Measurements from ENCODE around the gene ADGRV1.

Gene ADGRV1

DNA sequence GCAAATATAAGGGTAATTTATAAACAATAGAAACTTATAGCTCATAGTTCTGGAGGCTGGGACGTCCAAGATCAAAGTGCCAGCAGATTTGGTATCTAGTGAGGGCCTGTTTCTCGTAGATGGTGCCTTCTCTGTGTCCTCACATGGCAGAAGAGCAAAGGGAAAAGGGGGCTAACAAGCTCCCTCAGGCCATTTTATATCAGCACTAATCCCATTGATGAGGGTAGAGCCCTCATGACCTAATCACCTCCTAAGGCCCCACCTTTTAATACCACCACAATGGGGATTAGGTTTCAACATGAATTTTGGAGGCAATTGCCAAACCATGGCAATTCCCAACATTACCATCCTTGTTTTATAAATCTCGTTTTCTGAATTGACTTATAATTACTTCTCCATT lies 564.7 kb downstream of the ADGRV1 start:
- FAIRE-seq = no peak

DNA sequence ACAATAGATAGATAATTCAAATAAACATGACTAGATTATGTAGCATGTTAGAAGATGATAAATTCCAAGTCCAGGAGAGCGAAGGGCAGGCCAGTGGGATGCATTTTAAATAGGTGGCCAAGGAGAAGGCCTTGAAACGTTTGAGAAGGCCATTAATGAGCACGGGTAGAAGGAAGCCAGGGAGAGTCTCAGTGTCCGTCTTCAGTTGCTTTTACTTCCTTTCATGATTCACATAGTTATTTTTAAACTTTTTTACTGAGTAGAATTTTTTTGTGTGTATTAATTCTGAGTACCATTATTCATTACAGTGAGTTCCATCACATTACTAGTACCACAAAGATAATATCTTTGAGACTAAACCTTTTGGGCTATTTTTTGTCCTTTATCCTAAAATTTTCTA lies 565.3 kb downstream of the ADGRV1 start:
- FAIRE-seq = no peak

DNA sequence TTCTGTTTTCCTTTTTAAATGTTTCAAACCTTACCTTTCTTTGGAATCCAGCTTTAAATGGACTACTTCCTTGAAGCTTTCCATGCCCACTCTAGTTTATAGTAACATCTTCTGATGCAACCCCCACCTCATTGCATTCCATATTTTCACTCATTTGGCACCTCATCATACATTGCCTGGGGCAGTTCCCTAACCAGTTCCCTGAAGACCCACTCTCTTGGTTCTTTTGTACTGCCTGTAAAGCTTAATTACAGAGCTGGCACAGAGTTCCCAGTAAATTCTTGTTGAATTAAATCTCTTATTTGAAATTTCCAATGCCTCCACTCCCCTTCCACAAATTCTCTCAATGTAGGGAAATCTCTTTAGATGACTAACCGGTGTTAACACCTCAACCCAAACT lies 567.3 kb downstream of the ADGRV1 start:
- FAIRE-seq = no peak

DNA sequence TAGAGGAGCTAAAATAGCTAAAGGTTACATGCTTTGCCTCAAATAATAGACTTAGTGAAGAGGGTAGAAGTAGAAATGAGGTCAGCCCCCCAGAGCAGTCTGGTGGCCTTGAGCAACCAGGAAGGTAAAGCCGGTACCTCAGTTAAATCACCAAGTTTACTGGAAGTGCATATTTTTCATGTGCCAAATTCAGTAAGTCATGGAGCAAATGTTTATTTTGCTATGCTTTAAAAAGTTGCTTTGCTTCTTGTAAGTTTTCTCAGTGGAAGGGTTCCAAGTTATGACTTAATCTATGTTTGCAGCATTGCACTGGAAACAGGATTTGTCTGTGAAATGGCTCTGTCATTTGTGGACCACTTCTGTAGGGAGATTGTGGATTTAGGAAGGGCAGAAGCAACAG lies 567.9 kb downstream of the ADGRV1 start:
- peak; percentile 65 for FAIRE-seq

- FAIRE-seq = no peak
These were observed 568.3 kb downstream of the ADGRV1 start for GRCh38 chr5:91126888-91127287.

- no peak for FAIRE-seq
These were observed 569.0 kb downstream of the ADGRV1 start for GRCh38 chr5:91127456-91128081.

GRCh38 chr5:91128604-91129003 lies 570.0 kb downstream of the ADGRV1 start:
- FAIRE-seq = no peak

GRCh38 chr5:91129748-91130147 lies 571.2 kb downstream of the ADGRV1 start:
- no peak for FAIRE-seq

DNA sequence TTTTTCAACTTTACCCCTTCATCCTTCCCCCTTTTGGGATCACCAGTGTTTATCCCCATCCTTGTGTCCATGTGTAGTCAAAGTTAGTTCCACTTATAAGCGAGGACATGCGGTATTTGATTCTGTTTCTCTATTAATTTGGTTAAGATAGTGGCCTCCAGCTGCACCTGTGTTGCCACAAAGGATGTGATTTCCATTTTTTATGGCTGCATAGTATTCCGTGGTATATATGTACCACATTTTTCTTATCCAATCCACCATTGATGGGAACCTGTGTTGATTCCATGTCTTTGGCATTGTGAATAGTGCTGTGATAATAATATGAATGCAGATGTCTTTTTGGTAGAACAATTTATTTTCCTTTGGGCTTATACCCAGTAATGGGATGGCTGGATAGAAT lies 572.2 kb downstream of the ADGRV1 start:
- no peak for FAIRE-seq

GRCh38 chr5:91132550-91132949 lies 574.0 kb downstream of the ADGRV1 start:
- FAIRE-seq = no peak

DNA sequence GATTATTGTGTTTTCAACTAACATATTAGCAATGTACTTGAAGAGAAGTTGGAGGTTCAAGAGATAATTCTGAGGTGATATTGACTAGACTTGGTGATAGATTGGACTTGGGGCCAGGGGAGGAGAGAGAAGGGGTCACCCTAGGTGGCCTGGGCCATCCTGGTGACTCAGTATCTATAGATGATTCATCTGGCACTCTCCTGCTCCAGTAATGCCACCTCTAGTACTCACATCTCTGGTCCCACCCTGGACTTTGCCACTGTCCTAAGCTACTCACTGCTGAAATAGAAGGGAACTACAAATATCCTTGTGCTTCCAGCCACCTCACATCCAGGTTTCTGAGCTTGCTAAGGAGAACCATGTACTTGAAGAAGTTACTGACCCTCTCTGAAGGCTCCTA lies 574.6 kb downstream of the ADGRV1 start:
- FAIRE-seq = no peak

GRCh38 chr5:91135475-91136248 lies 577.1 kb downstream of the ADGRV1 start:
- FAIRE-seq = no peak

- FAIRE-seq = no peak
These were observed 577.7 kb downstream of the ADGRV1 start for GRCh38 chr5:91136271-91136670.

GRCh38 chr5:91137647-91138046 lies 579.0 kb downstream of the ADGRV1 start:
- no peak for FAIRE-seq

DNA sequence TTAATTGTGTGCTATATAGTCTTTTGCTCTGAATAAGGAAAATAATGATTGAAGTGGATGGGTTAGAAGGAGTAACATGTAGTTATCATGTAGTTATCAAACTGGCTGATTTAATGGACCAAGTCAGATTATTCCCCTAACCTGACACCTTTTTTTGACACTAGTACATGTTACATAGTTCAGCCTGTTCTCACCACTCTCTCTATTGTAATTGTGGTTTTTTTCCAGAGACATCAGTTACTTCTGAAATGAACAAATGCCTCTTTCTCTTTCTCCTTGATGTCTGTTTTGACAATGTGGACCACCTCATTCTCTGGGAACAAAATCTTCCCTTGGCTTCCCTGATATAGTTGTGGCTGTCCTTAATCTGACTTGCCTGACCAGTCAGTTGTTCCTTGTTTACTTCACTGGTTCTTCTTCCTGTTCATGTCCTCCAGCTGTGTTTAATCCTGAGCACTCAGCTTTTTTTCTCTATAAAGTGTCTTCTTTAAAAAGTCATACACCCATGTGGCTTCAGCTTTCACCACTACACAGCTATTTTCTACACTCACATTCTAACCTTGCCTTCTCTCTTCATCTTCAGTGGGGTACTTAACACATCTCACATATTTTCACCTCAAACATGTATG lies 581.1 kb downstream of the ADGRV1 start:
- FAIRE-seq = no peak

- FAIRE-seq = no peak
These were observed 582.1 kb downstream of the ADGRV1 start for GRCh38 chr5:91140657-91141056.

GRCh38 chr5:91141642-91142041 lies 583.0 kb downstream of the ADGRV1 start:
- no peak for FAIRE-seq

DNA sequence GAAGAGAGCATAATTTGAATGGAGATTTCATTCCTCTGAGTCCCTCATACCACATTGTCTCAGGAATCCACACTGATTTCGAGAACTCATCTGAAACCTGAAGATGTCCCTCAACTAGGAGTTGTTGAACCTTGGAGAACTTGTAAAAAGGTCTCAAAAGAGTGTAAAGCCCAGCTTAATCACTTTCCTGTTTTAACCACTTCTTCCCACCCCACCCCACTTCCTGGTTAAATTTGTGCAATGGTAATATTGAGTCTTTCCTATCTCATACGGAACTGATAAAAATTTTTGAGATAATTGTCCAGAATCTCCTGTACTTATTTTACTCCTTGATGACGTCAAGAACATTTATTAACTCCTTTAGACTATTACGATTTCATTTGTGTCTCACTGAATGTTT lies 583.8 kb downstream of the ADGRV1 start:
- FAIRE-seq = no peak

GRCh38 chr5:91142819-91143218 lies 584.2 kb downstream of the ADGRV1 start:
- FAIRE-seq = no peak

- no peak for FAIRE-seq
These were observed 585.2 kb downstream of the ADGRV1 start for GRCh38 chr5:91143840-91144239.

- peak; percentile 63 for FAIRE-seq
These were observed 586.1 kb downstream of the ADGRV1 start for GRCh38 chr5:91144491-91145332.

DNA sequence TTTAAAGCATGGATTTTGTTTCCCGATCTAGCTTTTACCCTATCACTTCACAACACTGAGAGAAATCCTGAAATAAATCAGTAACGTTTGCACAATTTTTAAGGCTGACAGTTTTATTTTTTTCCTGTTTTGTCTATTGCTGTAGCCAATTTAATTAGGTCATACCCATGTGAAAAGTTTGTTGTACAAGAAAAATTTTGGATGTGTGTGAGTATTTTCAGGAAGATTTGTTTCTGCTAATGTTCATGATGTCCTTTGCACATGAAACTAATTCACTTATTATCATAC lies 586.7 kb downstream of the ADGRV1 start:
- FAIRE-seq = no peak

- no peak for FAIRE-seq
These were observed 587.6 kb downstream of the ADGRV1 start for GRCh38 chr5:91146230-91146629.

Measured in endometrium (tissue), 2 donors.